ENCODE measurements around the gene IL17C. TPM values are rescaled to one million over a fixed set of nuclear protein-coding genes. Genes with fewer than 3 reads are reported as not detected.

Gene IL17C
- total and polyA plus RNA-seq, 9 of the 15 experiments (the other 6 are each of a cell fraction or from before 2014, with no cell fraction given): not detected

DNA sequence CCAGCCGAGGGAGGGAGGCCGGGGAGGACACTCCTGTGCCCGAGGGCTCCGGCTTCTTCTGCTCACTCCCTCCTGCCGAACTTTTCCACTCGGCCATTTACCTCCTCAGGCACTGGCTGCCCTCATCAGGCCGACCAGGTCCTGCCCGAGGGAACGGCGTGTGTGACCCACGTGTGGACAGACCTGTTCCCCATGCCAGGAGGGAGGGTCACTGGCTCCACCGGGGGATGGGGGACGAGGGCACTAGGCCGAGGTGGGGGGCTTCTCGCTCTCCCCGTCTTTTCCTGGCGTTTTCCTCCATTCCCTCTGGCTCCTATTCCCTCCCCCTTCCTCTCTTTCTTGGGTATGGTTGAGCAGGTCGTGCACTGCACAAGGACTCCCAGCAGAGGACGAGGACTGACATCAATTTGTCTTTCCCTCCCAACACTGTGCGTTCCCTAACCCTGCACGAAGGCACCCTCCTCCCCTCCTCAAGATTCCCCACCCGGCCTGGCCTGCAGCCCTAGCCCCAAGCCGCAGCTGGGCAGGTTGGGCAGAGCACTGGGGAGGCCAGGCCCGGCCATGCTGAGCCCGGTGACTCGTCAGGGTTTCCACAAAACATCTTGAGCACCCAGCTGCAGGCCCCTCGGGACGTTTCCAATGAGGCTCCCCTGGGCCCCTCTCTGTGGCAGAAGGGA is 3.2 kb upstream of the IL17C start (continued):
- peak in 1 of 3 experiments; percentile 30 for TF ChIP-seq YY1 (IDR thresholded peaks at IDR 0.05; ENCODE audit: borderline replicate concordance in 1 of 3, control insufficient read depth in 1 of 3, extremely low read depth in 1 of 3, insufficient read depth in 3 of 3, insufficient read length in 1 of 3, insufficient replicate concordance in 2 of 3, low read depth in 1 of 3, low read length in 2 of 3)
- 0 out of 2 replicates have a peak, but pooled peaks have one; percentile 7 for TF ChIP-seq CREM (IDR thresholded peaks at IDR 0.05; ENCODE audit: low read depth)
- TF ChIP-seq RBM25 (IDR thresholded peaks at IDR 0.05; ENCODE audit: low read depth, low read length, severe bottlenecking): peak; percentile 38
- TF ChIP-seq MEF2A (IDR thresholded peaks at IDR 0.05; ENCODE audit: control insufficient read depth, low read depth, low read length): no peak
- TF ChIP-seq CBFB (CRISPR knock-in tag; IDR thresholded peaks at IDR 0.05): 0 out of 2 replicates have a peak, but pooled peaks have one; percentile 41
- TF ChIP-seq HLTF (IDR thresholded peaks at IDR 0.05): peak; percentile 76; the same call in 1 of the 2 replicates
- TF ChIP-seq DPF2 (IDR thresholded peaks at IDR 0.05): 0 out of 2 replicates have a peak, but pooled peaks have one; percentile 18
- TF ChIP-seq, protein P1, sequence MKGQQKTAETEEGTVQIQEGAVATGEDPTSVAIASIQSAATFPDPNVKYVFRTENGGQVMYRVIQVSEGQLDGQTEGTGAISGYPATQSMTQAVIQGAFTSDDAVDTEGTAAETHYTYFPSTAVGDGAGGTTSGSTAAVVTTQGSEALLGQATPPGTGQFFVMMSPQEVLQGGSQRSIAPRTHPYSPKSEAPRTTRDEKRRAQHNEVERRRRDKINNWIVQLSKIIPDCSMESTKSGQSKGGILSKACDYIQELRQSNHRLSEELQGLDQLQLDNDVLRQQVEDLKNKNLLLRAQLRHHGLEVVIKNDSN (CRISPR knock-in tag; IDR thresholded peaks at IDR 0.05): peak; percentile 25; the same call in 1 of the 2 replicates
- no peak for TF ChIP-seq ZNF431 (CRISPR knock-in tag; IDR thresholded peaks at IDR 0.05)
- TF ChIP-seq, protein P2, sequence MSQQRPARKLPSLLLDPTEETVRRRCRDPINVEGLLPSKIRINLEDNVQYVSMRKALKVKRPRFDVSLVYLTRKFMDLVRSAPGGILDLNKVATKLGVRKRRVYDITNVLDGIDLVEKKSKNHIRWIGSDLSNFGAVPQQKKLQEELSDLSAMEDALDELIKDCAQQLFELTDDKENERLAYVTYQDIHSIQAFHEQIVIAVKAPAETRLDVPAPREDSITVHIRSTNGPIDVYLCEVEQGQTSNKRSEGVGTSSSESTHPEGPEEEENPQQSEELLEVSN (IDR thresholded peaks at IDR 0.05; ENCODE audit: borderline replicate concordance in 1 of 2, extremely low read depth in 1 of 2, insufficient read depth in 1 of 2, insufficient read length in 1 of 2, low read depth in 1 of 2, low read length in 1 of 2, poor library complexity in 1 of 2, severe bottlenecking in 1 of 2): peak; percentile 39 to 51
- TF ChIP-seq, protein P3, sequence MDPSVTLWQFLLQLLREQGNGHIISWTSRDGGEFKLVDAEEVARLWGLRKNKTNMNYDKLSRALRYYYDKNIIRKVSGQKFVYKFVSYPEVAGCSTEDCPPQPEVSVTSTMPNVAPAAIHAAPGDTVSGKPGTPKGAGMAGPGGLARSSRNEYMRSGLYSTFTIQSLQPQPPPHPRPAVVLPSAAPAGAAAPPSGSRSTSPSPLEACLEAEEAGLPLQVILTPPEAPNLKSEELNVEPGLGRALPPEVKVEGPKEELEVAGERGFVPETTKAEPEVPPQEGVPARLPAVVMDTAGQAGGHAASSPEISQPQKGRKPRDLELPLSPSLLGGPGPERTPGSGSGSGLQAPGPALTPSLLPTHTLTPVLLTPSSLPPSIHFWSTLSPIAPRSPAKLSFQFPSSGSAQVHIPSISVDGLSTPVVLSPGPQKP (CRISPR knock-in tag; IDR thresholded peaks at IDR 0.05): no peak
- TF ChIP-seq ESRRA (IDR thresholded peaks at IDR 0.05; ENCODE audit: borderline replicate concordance, low read depth): no peak
- TF ChIP-seq, protein P4, sequence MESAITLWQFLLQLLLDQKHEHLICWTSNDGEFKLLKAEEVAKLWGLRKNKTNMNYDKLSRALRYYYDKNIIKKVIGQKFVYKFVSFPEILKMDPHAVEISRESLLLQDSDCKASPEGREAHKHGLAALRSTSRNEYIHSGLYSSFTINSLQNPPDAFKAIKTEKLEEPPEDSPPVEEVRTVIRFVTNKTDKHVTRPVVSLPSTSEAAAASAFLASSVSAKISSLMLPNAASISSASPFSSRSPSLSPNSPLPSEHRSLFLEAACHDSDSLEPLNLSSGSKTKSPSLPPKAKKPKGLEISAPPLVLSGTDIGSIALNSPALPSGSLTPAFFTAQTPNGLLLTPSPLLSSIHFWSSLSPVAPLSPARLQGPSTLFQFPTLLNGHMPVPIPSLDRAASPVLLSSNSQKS (CRISPR knock-in tag; IDR thresholded peaks at IDR 0.05): no peak
- no peak for TF ChIP-seq NFRKB (IDR thresholded peaks at IDR 0.05; ENCODE audit: low read depth)
- TF ChIP-seq FOXP1 (CRISPR knock-in tag; IDR thresholded peaks at IDR 0.05): no peak
- TF ChIP-seq POU5F1 (IDR thresholded peaks at IDR 0.05; ENCODE audit: borderline replicate concordance, low read depth, low read length, partially characterized antibody): no peak
- 0 out of 4 replicates have a peak, but pooled peaks of 1 of the 2 experiments have one; percentile 1 for TF ChIP-seq RAD21 (CRISPR knock-in tag; conservative IDR thresholded peaks at IDR 0.05 in 1 of 2, IDR thresholded peaks at IDR 0.05 in 1 of 2)
- no peak for TF ChIP-seq ETV6 (IDR thresholded peaks at IDR 0.05; ENCODE audit: borderline replicate concordance in 1 of 2, low read depth in 2 of 2, low read length in 1 of 2)
- TF ChIP-seq ETV6 (CRISPR knock-in tag; IDR thresholded peaks at IDR 0.05; ENCODE audit: borderline replicate concordance): no peak
- TF ChIP-seq MYNN (IDR thresholded peaks at IDR 0.05): no peak; the same call in 1 of the 2 replicates
- TF ChIP-seq MYNN (CRISPR knock-in tag; IDR thresholded peaks at IDR 0.05): no peak
- no peak for TF ChIP-seq ZNF197 (CRISPR knock-in tag; IDR thresholded peaks at IDR 0.05; ENCODE audit: low read depth)
- no peak for TF ChIP-seq YBX1 (IDR thresholded peaks at IDR 0.05)
- TF ChIP-seq ZC3H8 (IDR thresholded peaks at IDR 0.05): no peak
- TF ChIP-seq LCOR (CRISPR knock-in tag; IDR thresholded peaks at IDR 0.05): no peak

All from K562 (cell line).